HEK293T (cell line): Measurements from ENCODE around the gene HOXD9.

Experiments
- CTCF ChIA-PET: fragments of 350-600 bp; formaldehyde crosslinking; extraction: SDS; loops from one replicate; lab custom pipeline; 2021; ENCODE audit warnings: antibody characterized with exemption, inconsistent platforms; lab: Yijun Ruan, JAX
- POLR2A ChIA-PET: fragments of 350-600 bp; formaldehyde crosslinking; extraction: SDS; loops from one replicate; lab custom pipeline; 2020; ENCODE audit warnings: antibody characterized with exemption, inconsistent platforms; lab: Yijun Ruan, JAX
- DNase-seq: peaks from one replicate; pipeline ENCODE4 v3.0.0; 2012; ENCODE audit warnings: mixed read lengths; ENCODE audit errors: extremely low spot score
- ARNT ChIP-seq: fragments of 450-650 bp; IDR thresholded peaks from 2 replicates; pipeline ENCODE4 v1.6.1; 2017; ENCODE audit warnings: mild to moderate bottlenecking
- BHLHE40 ChIP-seq: fragments of 450-650 bp; IDR thresholded peaks from 2 replicates; pipeline ENCODE4 v1.6.1; 2016; ENCODE audit warnings: mild to moderate bottlenecking, moderate library complexity, borderline replicate concordance
- CTBP1 ChIP-seq: fragments of 450-650 bp; IDR thresholded peaks from 2 replicates; pipeline ENCODE4 v1.6.1; 2016; ENCODE audit warnings: borderline replicate concordance
- ELF4 ChIP-seq: fragments of 450-650 bp; IDR thresholded peaks from 2 replicates; pipeline ENCODE4 v1.6.1; 2017; ENCODE audit warnings: antibody characterized with exemption
- FOXA1 ChIP-seq: fragments of 450-650 bp; IDR thresholded peaks from 2 replicates; pipeline ENCODE4 v1.6.1; 2016; ENCODE audit warnings: mild to moderate bottlenecking
- FOXK2 ChIP-seq: fragments of 450-650 bp; IDR thresholded peaks from 2 replicates; pipeline ENCODE4 v1.6.1; 2016; ENCODE audit warnings: mild to moderate bottlenecking
- FOXM1 ChIP-seq: fragments of 450-650 bp; IDR thresholded peaks from 2 replicates; pipeline ENCODE4 v1.6.1; 2017; ENCODE audit warnings: mild to moderate bottlenecking, borderline replicate concordance
- HDGF ChIP-seq: fragments of 450-650 bp; IDR thresholded peaks from 2 replicates; pipeline ENCODE4 v1.6.1; 2017; ENCODE audit warnings: antibody characterized with exemption, borderline replicate concordance
- L3MBTL2 ChIP-seq: fragments of 450-650 bp; conservative IDR thresholded peaks from 2 replicates; pipeline ENCODE4 v1.6.1; 2016; ENCODE audit warnings: mild to moderate bottlenecking
- LEF1 ChIP-seq: fragments of 450-650 bp; IDR thresholded peaks from 2 replicates; pipeline ENCODE4 v1.6.1; 2017; ENCODE audit warnings: mild to moderate bottlenecking, borderline replicate concordance
- NFRKB ChIP-seq: fragments of 450-650 bp; IDR thresholded peaks from 2 replicates; pipeline ENCODE4 v1.6.1; 2016; ENCODE audit warnings: mild to moderate bottlenecking, moderate library complexity
- PKNOX1 ChIP-seq: fragments of 450-650 bp; IDR thresholded peaks from 2 replicates; pipeline ENCODE4 v1.6.1; 2016
- SP1 ChIP-seq: fragments of 450-650 bp; IDR thresholded peaks from 2 replicates; pipeline ENCODE4 v1.6.1; 2017
- SUZ12 ChIP-seq: fragments of 450-650 bp; IDR thresholded peaks from 2 replicates; pipeline ENCODE4 v1.6.1; 2016; ENCODE audit warnings: mild to moderate bottlenecking
- TARDBP ChIP-seq: fragments of 450-650 bp; IDR thresholded peaks from 2 replicates; pipeline ENCODE4 v1.6.1; 2016
- ZNF384 ChIP-seq: fragments of 450-650 bp; IDR thresholded peaks from 2 replicates; pipeline ENCODE4 v1.6.1; 2016

HOXD9 gene

DNA sequence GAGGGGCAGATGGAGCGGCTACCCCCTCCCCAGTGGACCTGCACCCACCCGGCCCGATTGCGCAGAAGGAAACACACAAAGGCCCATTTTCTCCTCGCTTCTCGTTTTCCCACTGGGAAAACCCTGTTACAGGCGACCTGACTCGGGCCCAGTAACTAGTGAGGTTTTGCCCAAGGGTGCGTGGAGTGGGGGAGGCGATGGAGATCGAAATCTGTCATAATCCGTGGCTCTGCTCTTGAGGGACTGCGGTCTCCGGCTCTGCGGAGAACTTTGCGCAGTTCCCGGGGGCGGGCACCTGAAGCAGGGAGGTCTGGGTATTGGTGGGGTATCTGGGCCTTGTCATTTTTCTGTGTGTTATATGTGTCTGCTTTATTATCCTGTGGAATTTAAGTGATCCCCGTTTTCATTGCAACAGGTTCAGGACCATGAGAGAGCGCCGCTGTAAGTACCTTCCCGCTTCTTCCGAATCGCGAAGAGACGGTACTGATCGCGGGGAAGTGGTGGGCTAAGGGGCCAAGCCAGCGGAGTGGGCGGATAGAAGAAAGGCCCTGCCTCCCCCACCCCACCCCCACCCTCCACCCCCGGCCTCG is 24.8 kb downstream of the HOXD9 start:
- DNase-seq = no peak
- CTCF ChIA-PET = interaction anchor here (1.0 to 3.0 kb wide), 3 partner anchors 15 to 308 kb away, joined by 3 to 11 read pairs (median 4); no protein-coding TSS in a partner anchor
- TF ChIP-seq FOXA1 = no peak
- no peak for TF ChIP-seq FOXM1
- no peak for TF ChIP-seq LEF1
- no peak for TF ChIP-seq L3MBTL2
- POLR2A ChIA-PET = interaction anchor here (1.1 to 1.4 kb wide), 2 partner anchors 9 to 10 kb away, joined by 3 to 5 read pairs; no protein-coding TSS in a partner anchor

- POLR2A ChIA-PET = interaction anchor here (1.2 kb wide), 1 partner anchor 12 kb away, joined by 3 read pairs; no protein-coding TSS in a partner anchor
- CTCF ChIA-PET = interaction anchor here (1.0 to 1.5 kb wide), 2 partner anchors 14 to 307 kb away, joined by 3 to 4 read pairs; no protein-coding TSS in a partner anchor
- no peak for DNase-seq
- TF ChIP-seq NFRKB = no peak
- no peak for TF ChIP-seq FOXA1
- no peak for TF ChIP-seq ARNT
- TF ChIP-seq ZNF384 = no peak
- no peak for TF ChIP-seq L3MBTL2
- TF ChIP-seq ELF4 = no peak
Observed at GRCh38 chr2:176147800-176148496, 25.4 kb downstream of the HOXD9 start.

GRCh38 chr2:176148751-176149421 is 26.4 kb downstream of the HOXD9 start:
- ChIA-PET POLR2A (interaction anchor here (1.2 kb wide), 1 partner anchor 13 kb away, joined by 3 read pairs; no protein-coding TSS in a partner anchor), CTCF (no interaction called here)
- TF ChIP-seq HDGF = no peak
- TF ChIP-seq FOXM1 = no peak
- no peak for TF ChIP-seq ELF4
- TF ChIP-seq PKNOX1 = no peak
- no peak for TF ChIP-seq BHLHE40
- no peak for TF ChIP-seq NFRKB
- TF ChIP-seq SUZ12 = no peak
- no peak for TF ChIP-seq SP1
- TF ChIP-seq L3MBTL2 = no peak
- TF ChIP-seq LEF1 = no peak
- TF ChIP-seq TARDBP = no peak
- no peak for TF ChIP-seq FOXK2
- no peak for TF ChIP-seq FOXA1
- TF ChIP-seq ZNF384 = no peak
- TF ChIP-seq ARNT = no peak
- no peak for TF ChIP-seq CTBP1
- no peak for DNase-seq

DNA sequence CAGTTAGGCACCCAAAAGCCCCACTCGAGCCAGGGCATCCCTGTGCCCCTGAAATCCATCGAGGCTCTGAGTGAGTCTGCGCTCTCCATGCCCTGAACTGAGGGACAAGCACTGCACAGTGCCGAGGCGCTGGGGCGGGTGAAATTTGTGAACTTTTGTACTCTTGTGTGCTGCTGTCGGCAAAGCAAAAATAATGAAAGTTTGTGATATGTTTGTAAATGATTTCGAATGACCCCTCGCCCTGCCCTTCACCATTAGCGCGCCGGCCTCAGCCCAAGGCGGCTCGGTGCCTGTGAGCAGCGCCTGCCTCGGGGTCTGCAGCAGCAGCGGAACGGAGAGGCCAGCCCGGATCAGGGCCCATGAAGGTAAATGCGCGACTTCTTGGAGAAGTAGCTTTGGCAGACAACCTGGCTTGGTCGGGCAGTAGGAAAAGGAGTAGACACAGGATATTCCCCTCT is 27.0 kb downstream of the HOXD9 start:
- no peak for DNase-seq
- ChIA-PET CTCF (no interaction called here), POLR2A (no interaction called here)
- TF ChIP-seq ARNT = no peak
- no peak for TF ChIP-seq FOXA1
- TF ChIP-seq BHLHE40 = no peak
- no peak for TF ChIP-seq ZNF384
- TF ChIP-seq NFRKB = no peak
- no peak for TF ChIP-seq HDGF

- CTCF ChIA-PET = interaction anchor here (0.6 to 1.8 kb wide), 3 partner anchors 9 to 23 kb away, joined by 3 to 4 read pairs (median 3); no protein-coding TSS in a partner anchor
- POLR2A ChIA-PET = interaction anchor here (0.8 kb wide), 1 partner anchor 46 kb away, joined by 3 read pairs; no protein-coding TSS in a partner anchor
- TF ChIP-seq ARNT = no peak
- no peak for DNase-seq
Observed at GRCh38 chr2:176149939-176150583, 27.5 kb downstream of the HOXD9 start.

GRCh38 chr2:176150584-176151441 is 28.3 kb downstream of the HOXD9 start:
- no peak for TF ChIP-seq FOXA1
- no peak for TF ChIP-seq BHLHE40
- CTCF ChIA-PET = interaction anchor here (0.6 to 1.8 kb wide), 3 partner anchors 9 to 24 kb away, joined by 3 to 4 read pairs (median 3); no protein-coding TSS in a partner anchor
- no peak for DNase-seq
- POLR2A ChIA-PET = interaction anchor here (0.8 kb wide), 1 partner anchor 46 kb away, joined by 3 read pairs; no protein-coding TSS in a partner anchor
